ENCODE measurements around the gene TGM3. TPM values are rescaled to one million over a fixed set of nuclear protein-coding genes. Genes with fewer than 3 reads are reported as not detected.

Gene TGM3
- polyA plus RNA-seq, 1 donor, result 0.43 TPM

DNA sequence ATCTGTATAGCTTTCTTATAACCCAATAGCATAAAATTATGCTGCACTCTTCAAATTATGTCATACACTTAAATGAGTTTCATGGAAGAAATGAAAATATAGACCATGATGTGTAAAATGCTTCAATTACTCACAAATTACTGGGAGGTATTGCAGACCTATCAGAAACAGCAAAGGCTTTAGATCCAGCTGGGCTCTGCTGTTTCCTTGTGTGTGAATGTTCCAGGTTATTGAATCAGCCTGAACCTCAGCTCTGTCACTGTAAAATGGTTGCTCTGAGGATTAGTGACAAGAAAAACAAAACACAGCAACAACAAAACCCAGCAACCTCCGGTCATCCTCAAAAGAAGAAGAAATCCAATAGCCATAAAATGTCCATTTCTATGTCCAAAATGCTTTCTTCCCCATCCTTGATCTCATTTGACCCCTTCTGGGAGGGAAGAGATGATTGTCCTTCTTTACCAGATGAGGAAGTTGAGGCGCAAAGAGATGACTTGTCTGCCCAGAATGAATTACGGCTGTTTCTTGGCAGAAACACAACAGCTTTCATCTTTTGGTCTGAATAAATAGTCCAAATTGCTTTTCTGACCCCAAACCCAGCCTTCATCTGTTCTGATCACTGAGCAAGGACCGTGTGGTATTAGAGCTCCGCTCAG, 42.7 kb downstream of the TGM3 start:
- DNase-seq, result peak; percentile 32

DNA sequence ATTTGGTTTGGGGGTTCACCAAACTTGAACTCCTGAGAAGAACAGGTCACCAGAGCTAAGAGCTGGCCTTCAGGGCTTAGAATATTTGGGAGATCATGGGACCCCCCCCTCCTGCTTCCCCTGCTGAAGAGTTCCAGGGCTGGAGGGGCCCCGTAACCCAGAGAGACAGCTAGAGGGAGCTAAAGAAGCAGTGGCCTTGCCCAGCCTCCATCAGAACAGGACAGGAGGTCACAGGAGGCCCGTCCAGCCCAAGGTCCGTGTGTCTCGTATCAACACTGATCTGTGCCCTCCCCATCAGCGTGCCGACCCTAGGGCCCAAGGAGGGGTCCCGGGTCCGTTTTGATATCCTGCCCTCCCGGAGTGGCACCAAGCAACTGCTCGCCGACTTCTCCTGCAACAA, 44.3 kb downstream of the TGM3 start:
- DNase-seq, result no peak

DNA sequence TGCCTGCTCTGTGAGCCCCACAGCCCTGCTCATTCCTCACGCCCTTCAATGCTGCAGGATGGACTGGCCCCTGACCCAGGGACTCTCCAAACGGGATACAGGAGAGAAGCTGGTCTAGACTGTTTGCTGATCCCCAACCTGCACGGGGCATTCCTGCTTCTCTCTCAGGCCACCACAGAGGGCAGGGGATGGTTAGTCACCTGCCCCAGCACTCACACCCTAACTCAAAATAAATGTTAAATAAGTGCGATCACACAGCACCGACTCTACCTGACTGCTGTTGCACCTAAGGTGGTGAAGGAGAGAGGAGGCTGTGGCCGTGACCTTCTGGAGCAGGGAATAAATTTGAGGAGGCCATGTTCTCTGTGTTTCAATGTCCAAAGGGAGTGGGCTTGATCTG, 45.0 kb downstream of the TGM3 start:
- DNase-seq, result no peak

DNA sequence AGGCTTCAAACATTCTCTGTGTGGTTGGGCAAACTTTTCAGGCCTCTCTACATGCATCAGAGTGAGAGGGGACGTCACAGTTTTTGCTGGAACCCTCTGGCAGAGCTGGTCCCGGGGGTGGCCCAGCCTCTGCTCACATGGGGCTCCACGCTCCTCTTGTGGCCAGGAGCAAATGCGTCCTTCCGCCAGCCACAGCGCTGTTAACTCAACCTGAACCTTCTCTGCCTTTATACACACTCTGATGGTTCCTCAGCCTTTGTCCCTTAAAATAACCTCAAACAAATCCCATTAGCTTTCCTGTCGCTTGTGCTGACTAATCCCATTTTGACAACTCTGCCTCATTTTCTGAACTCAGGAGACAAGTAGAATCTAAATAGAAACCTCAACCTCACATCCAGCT, 45.5 kb downstream of the TGM3 start:
- DNase-seq, result no peak

DNA sequence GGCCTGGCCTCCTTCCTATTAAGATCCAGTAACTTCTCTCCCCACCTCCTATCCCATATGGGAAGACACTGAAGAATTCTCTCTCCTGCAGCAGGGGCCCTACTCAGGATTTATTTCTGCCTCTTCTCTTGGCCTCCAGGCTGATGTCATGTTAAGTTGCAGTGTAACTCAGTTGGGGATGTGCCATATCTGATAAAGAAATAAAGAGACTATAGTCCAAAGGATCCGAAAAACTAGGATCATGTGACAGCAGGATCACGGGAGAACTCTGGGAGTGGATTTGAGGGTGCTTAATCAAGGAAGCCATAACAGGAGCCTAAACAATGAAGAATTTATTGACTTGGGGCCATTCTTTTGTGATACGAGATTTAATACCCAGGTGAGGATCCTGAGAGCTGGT, 46.4 kb downstream of the TGM3 start:
- DNase-seq, result no peak

DNA sequence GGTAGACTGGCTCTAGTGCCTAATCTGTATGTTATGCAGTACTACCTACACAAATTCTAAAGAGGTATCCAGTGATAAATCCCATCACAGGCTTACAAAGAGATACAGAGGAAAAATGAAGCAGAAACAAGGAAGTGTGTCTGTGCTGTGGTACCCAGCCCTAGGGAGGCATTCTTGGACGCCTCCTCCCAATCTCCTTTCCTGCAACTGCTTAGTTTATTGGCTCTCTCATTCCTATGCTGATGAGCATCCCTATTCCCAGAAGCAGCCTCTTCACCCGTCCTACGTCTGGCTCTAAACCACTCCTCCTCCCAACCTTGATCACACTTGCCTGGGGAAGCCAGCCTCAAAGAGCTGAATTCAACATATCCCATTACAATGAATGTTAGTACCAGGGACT, 50.4 kb downstream of the TGM3 start:
- no peak for DNase-seq

DNA sequence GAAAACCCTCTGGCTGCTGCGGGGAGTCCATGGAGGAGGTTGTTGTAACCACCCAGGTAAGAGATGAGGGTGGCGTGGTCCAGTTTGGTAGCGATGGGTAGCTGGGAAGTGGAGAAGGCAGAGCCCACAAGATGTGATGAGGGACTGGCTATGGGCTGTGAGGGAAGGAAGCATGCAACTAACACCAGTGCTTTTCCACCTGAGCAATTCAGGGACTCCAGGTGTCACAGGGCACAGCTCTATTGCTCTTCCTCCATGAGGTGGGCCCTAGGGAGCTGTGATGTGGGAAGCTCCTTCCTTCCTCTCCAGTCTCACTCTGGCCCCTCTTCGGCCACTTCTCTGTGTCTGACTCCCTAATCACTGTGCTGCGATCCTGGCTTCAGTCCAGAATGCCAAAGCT, 52.5 kb downstream of the TGM3 start:
- no peak for DNase-seq

DNA sequence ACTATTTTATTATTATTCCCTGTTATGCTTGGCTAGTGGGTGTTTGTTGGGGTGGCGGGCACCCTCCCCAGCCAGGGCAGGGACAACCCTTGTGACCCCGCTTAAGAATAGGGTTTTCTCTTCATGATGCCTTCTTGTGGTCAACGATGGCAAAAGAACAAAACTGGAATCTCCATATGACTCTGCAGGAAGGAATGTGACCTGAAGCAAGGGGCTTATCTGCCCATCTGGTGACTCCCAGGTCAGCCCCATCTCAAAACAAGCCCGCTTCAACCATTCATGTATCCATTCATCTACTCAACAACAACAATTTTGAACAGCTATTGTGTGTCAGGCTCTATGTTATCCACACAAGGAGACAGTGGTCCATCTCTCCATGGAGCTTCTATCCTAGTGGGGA, 54.0 kb downstream of the TGM3 start:
- DNase-seq, result no peak

DNA sequence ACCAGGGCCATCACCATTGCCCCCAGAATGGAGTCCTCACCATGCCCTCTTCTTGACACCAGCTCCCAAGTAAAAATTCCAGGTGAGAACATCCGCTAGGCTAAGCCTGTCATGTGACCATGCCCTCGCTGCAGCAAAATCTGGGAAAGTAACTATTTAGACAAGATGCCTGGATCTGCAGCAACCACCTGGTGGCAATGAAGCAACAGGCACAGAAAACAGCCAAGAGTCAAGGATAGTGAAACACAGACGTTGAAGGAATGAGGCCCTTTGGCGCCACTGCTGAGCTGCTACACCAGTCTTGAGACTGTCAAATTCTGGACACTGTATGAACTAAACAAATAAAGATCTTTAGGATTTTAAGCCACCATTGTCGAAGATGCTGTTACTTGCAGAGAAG, 54.8 kb downstream of the TGM3 start:
- DNase-seq, result no peak

DNA sequence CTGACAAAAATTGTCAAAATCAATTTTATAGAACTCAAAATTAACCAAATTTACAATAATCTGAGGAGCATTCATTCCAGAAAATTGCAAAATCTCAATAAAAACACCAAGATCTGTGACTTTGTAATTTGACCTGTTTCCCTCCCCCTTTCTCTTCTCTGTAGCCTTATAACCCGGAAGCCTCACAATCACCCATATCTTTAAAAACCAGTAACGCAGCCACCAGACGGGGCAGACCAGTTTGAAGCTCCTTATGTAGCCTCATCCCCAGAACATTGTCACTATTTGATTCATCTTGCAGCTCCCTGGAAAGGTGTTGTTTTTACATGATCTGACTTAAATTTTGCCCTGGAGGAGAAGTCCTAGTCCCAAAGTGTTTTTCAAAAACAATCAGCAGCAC, 57.4 kb downstream of the TGM3 start:
- no peak for DNase-seq

DNA sequence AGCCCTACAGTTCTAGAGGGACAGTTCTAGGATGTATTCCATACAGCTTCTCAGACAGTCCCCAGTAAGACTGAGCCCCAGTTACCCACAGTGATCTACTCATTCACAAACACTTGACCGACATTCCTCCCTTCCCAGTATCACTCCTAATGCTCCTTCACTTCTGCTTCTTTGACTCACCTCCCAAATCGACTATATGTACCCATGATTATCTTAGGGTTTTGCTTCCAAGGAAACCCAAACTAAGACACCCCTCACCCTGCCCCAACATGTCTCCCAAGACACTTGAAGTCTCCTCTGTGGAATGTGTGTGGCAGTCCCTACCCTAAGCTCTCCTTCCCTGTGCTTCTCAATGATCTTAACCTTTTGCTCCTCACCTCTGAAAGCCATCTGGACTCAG, 61.3 kb downstream of the TGM3 start:
- DNase-seq, result no peak

DNA sequence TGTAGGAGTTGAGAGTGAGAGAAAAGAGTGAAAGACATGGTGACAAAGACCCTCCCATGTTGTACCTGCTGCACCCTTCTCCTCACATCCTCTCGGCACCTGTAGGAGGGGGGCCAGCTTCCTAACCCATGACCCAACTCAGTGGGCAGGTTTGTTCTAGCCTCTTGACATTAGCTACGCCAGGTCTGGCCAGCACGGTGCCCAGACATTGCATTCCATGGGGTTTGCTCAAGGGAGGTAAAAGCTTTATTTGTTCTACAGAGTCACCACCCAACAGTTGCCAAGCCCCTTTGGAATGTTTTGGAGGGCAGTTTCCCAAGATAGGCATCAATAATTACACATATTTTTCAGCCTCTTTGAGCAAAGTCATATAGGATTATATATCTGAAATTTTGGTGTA, 62.2 kb downstream of the TGM3 start:
- no peak for DNase-seq

DNA sequence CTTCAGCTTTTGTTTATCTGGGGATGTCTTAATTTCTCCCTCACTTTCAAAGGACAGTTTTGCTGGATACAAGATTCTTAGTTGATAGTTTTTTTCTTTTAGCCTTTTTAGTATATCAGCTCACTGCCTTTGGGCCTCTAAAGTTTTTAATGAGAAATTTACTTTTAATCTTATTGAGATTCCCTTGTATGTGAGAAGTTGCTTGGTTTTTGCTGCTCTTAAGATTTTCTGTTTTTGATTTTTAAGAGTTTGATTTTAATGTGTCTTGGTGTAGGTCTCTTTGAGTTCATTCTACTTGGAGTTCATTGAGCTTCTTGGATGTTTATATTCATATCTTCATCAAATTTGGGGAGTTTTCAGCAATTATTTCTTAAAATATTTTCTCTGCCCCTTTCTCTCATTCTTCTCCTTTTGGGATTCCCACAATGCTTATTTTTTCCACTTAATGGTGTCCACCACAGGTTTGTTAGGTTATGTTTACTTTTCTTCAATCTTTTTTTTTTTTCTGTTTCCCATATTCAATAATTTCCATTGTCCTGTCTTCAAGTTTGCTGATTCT, 65.3 kb downstream of the TGM3 start:
- no peak for DNase-seq

DNA sequence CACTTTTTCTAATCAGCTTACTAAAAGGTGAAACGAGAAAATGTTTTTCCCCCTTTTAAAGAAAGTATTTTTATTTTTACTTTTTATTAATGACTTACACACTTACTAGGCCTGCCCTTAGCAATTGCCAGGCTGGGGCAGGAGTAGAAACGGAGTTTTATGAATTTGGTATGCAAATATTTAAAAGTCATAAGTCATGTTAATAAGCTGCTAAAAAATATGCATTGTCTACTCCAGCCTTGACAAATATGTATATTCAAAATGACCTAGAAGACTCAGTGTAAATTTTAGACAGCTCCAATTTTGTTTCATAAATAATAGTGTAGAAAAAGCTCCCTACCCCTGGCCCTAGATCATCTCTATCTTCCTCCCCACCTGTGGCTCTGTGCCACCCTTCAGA, 67.4 kb downstream of the TGM3 start:
- DNase-seq, result no peak

DNA sequence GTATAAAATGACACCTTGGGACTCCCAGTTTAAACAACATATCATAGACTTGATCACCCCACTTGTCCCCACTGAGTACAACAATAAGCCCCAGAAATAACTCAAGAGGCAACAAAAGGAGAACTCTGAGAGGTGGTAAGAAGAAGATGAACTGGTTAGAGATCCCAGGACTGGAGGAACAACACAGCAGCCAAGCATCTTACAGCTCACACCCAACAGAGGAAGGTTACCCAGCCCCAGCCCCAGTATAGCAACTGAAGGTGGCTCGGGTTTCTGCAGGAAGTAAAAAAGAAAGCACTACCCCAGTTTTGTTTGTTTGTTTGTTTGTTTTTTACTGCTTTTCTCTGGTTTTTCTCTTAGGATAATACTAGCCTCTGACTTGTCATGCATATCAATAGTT, 67.8 kb downstream of the TGM3 start:
- no peak for DNase-seq

DNA sequence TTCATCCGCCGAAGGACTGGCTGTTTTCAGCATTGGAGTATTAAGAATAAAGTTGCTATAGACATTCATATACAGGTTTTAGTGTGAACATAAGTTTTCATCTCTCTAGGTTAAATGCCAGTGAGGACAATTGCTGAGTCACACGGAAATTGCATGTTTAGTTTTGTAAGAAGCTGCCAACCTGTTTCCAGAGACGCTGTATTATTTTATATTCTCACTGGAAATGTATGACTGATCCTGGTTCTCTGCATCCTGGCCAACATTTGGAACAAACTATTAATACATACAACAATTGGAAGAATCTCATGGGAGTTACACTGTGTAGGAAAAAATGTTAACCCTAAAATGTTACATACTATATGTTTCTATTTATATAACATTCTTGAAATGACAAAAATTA, 68.2 kb downstream of the TGM3 start:
- DNase-seq, result no peak

DNA sequence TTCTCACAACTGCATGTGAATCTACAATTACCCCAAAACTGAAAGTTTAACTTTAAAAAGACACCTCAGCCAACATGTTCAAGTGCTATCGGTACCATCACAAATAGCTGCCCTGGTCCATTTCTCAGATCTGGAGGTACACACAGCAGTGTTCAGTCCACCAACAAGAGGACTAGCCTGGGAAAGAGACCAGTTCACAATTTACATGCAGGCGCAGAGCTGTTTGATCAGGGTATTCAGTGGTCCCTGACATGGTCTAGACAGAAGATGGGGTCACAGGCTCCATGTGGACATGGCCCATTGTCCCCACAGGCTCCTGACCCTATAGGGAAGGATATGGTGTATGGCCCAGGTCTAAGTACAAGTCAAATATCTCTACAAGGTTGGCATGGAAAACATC, 69.3 kb downstream of the TGM3 start:
- no peak for DNase-seq

DNA sequence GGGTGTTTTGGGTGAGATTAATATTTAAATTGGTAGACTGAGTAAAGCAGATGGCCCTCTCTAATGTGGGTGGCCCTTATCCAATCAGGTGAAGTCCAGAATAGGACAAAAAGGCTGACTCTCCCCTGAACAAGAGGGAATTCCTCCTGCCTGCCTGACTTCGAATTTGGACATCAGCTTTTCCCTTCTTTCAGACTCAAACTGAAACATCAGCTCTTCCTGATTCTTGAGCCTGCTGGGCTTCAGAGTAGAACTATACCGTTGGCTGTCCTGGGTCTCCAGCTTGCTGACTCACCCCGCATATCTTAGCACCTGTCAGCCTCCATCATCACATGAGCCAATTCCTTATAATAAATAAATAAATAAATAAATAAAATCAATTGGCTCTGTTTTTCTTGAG, 69.9 kb downstream of the TGM3 start:
- no peak for DNase-seq

DNA sequence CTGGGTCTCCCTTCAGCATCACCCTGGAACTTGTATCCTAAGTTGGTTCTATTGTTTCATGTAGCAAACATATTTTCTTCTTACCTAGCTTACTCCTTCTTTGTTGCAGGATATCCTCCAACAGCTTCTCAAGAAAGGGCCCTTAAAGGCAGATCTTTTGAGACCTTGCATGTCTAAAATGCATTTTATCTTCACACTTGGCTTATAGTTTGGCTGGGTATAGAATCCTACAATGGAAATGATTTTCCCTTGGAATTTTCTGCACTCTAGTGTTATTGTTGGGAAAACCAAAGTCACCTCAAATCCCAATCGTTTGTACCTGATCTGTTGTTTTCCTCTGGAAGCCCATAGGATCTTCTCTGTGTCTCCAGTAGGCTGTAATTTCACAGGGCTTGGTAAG, 72.8 kb downstream of the TGM3 start:
- no peak for DNase-seq

DNA sequence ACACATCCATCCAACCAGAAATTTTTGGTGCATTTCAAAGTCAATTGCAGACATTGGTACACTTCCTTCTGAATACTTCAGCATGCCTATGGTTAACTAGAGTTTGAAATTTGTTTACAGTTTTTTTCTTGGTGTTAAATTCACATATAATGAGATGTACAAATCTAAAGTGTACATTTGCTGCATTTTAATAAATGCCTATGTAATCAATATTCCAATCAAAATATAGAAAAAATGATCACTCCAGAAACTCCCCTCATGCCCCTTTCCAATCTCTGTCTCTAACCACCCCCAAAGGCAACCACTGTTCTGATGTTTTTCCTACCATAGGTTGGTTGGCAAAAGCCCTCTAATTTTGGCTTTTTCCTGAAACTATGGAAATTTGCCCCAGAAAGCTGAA, 77.3 kb downstream of the TGM3 start:
- no peak for DNase-seq

DNA sequence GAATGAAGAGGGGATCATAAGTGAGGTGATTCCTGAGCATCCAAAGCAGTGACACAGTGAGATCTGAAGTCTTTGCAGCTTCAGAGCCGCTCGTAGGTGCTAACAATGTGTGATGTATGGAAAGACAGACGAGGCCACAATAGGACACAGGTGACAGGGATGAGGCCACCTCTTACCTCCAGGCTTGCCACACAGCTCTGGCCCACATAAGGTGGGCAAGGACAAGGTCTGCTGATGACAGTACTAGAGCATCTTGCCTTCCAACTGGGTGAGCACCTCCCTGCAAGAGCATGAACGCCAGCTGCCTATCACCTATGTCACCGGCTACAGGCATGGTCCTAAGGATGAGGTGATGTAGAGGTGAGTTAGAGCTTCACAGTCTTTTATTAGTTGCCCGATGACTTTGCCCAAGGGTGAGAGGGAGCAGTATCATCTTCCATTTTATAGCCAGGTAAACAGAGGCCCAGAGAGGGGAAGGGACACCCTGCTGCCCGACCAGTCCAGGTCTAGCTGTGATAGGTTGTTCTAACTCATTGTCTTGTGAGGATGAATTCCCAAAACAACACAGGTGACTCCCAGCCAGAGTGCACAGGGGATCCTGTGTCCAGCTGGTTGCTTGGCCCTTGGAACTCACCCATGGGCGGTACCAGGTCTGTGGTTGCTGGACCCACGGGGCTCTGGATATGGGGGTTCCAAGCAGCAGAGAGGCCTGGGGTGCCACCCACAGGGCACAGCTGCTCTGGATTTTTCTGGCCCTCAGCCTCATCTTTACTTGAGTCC, 78.7 kb downstream of the TGM3 start:
- DNase-seq, result no peak

DNA sequence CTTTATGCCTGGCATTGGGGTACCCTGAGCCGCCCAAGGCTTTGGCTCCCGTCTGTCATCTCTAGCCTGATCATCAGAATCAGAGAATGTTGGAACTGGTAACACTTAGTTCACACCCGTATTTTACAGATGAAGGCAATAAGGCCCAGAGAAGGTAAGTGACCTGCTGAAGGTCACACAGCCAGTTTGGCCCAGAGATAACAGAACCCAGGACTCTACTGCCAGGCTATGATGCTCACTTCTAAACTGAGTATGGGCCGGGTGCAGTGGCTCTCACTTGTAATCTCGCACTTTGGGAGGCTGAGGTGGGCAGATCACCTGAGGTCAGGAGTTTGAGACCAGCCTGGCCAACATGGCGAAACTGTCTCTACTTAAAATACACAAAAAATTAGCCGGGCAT, 83.1 kb downstream of the TGM3 start:
- DNase-seq, result no peak

DNA sequence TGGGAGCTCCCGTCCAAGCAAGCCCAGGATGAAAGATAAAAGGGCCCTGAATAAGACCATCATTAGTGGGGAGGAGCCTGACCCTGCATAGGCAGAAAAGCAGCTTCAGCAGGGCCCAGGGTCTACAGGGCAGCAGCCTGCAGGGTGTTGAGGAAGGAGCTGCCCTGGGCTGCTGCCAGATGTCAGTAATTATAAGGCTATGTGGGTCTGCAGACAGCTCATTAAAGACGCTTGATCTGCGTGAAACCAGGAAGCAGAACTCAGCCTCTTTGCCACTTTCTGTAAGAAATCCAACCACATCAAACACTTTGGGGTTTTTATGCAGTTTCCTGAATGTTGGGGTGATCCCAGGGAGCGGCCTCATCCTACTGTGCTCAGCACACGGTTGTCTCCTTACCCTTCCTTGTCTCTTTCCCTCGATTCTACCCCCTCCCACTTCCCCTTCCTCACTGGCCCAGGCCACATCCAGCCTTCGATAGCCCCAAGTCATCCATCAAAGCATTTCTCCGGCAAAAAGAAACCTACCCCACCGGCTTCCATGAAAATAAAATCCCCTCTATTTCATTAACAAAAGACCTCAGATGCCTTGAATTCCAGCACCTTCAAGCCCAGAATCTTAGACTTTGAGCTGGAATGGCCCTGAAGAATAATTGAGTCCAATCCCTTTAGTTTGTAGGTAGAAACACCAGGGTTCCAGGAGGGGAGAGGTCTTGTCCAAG, 83.9 kb downstream of the TGM3 start:
- no peak for DNase-seq

All from left kidney (tissue), 2 donors.